DOHH2 (cell line): Measurements from ENCODE around the gene CFAP70.

ENCODE experiments used
- H3F3A ChIP-seq: fragments of 200-600 bp; sonication (generic), shearing (Covaris generic); 2 replicates; pipeline ENCODE4 v1.6.0; 2016; ENCODE audit warnings: antibody characterized with exemption, mild to moderate bottlenecking; ENCODE audit not compliant: control insufficient read depth, insufficient read depth
- H3K27ac ChIP-seq: fragments of 200-600 bp; sonication (generic); 2 replicates; pipeline ENCODE4 v1.5.1; 2014; ENCODE audit warnings: low read depth, mild to moderate bottlenecking, low read length, moderate library complexity
- H3K27me3 ChIP-seq: fragments of 200-600 bp; sonication (generic); 2 replicates; pipeline ENCODE4 v1.6.1; 2014; ENCODE audit warnings: mild to moderate bottlenecking, low read length, mixed read lengths; ENCODE audit not compliant: control insufficient read depth
- H3K36me3 ChIP-seq: fragments of 200-600 bp; sonication (generic); 2 replicates; pipeline ENCODE4 v1.6.1; 2014; ENCODE audit warnings: mild to moderate bottlenecking, low read length, moderate library complexity, mixed read lengths; ENCODE audit not compliant: control insufficient read depth
- H3K4me1 ChIP-seq: fragments of 200-600 bp; sonication (generic); 2 replicates; pipeline ENCODE4 v1.6.1; 2014; ENCODE audit warnings: mild to moderate bottlenecking, low read length, mixed read lengths; ENCODE audit not compliant: control insufficient read depth
- H3K4me2 ChIP-seq: fragments of 200-600 bp; sonication (generic); 2 replicates; pipeline ENCODE4 v1.6.0; 2014; ENCODE audit warnings: mild to moderate bottlenecking, low read length, moderate library complexity
- H3K4me3 ChIP-seq: fragments of 200-600 bp; sonication (generic); 2 replicates; pipeline ENCODE4 v1.5.1; 2014; ENCODE audit warnings: mild to moderate bottlenecking, low read length, mixed read lengths
- H3K79me2 ChIP-seq: fragments of 200-600 bp; sonication (generic); 2 replicates; pipeline ENCODE4 v1.6.1; 2014; ENCODE audit warnings: mild to moderate bottlenecking, low read length, mixed read lengths; ENCODE audit not compliant: control insufficient read depth
- H3K9me2 ChIP-seq: fragments of 200-600 bp; sonication (generic); replicated peaks from 2 replicates; pipeline ENCODE4 v1.6.1; 2014; ENCODE audit warnings: mild to moderate bottlenecking, low read length, mixed read lengths; ENCODE audit not compliant: control insufficient read depth
- H3K9me3 ChIP-seq: fragments of 200-600 bp; sonication (generic); 2 replicates; pipeline ENCODE4 v1.6.1; 2014; ENCODE audit warnings: antibody characterized with exemption, low read length, mixed read lengths; ENCODE audit not compliant: control insufficient read depth, insufficient read depth
- H4K20me1 ChIP-seq: fragments of 200-600 bp; sonication (generic); 2 replicates; pipeline ENCODE4 v1.6.0; 2014; ENCODE audit warnings: low read depth, mild to moderate bottlenecking, antibody characterized with exemption, low read length, moderate library complexity; ENCODE audit not compliant: control insufficient read depth, insufficient read depth
- CTCF ChIP-seq: fragments of 200-600 bp; sonication (generic); IDR thresholded peaks from one replicate; pipeline ENCODE4 v1.5.1; 2014; ENCODE audit warnings: antibody characterized with exemption, mild to moderate bottlenecking, low read depth, low read length; ENCODE audit not compliant: poor library complexity, severe bottlenecking
- EZH2phosphoT487 ChIP-seq: fragments of 200-600 bp; sonication (generic); IDR thresholded peaks from 2 replicates; pipeline ENCODE4 v1.6.1; 2017; ENCODE audit warnings: borderline replicate concordance, mild to moderate bottlenecking, antibody characterized with exemption, low read length, moderate library complexity, mixed read lengths

Gene CFAP70

DNA sequence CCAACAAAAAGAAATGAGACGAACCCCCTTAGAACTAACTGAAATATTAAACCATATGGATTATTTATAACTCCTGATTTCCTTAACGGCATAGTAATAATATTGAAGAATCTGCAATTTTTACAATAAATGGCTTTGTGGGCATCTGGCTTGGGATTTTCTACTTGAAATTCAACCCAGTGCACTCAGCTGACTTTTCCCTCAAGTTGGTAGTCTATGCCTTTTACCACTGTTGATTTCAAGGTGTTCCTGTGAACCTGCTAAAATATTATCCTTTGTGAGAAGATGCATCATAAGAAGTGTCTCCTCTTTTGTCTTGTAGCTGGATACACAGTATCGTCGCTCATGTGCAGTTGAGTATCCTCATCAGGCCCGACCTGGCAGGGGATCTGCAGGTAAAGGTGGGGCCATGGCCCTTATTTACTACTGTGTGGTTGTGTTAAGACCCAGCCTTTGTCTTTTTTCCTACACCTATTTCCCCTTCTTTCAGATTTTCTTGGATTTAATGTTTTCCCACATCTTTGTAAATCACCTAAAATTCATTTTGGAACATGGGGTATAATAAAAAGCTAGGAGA, 119.6 kb downstream of the CFAP70 start:
- peaks cover 7% of the 10 kb centered on the region for H3K4me1 ChIP-seq
- peaks cover 15% of the 10 kb centered on the region; the same call in 1 of the 2 replicates for H3F3A ChIP-seq
- peaks cover 20% of the 10 kb centered on the region for H3K79me2 ChIP-seq
- H3K27ac ChIP-seq = no peak overlapping the region
- peaks cover 86% of the 10 kb centered on the region for H3K36me3 ChIP-seq
- H3K9me3 ChIP-seq = no peaks in the 10 kb centered on the region
- H3K9me2 ChIP-seq = no peaks in the 10 kb centered on the region
- no peaks in the 10 kb centered on the region for H3K27me3 ChIP-seq
- peaks cover 4% of the 10 kb centered on the region; the same call in 1 of the 2 replicates for H4K20me1 ChIP-seq
- TF ChIP-seq EZH2phosphoT487 = no peak
- no peak for TF ChIP-seq CTCF
- H3K4me2 ChIP-seq = no peak overlapping the region
- no peak overlapping the region for H3K4me3 ChIP-seq

- H3K9me2 ChIP-seq = no peaks in the 10 kb centered on the region
- no peaks in the 10 kb centered on the region for H3K27me3 ChIP-seq
- peaks cover 23% of the 10 kb centered on the region; the same call in 1 of the 2 replicates for H3F3A ChIP-seq
- no peak overlapping the region for H3K4me2 ChIP-seq
- H4K20me1 ChIP-seq = no peaks in the 10 kb centered on the region
- H3K27ac ChIP-seq = no peak overlapping the region
- TF ChIP-seq EZH2phosphoT487 (no peak), CTCF (no peak)
- no peak overlapping the region for H3K4me3 ChIP-seq
- no peaks in the 10 kb centered on the region for H3K4me1 ChIP-seq
- no peaks in the 10 kb centered on the region for H3K9me3 ChIP-seq
- no peaks in the 10 kb centered on the region for H3K79me2 ChIP-seq
- peaks cover 60% of the 10 kb centered on the region for H3K36me3 ChIP-seq
Measured at GRCh38 chr10:73234695-73235094, 124.0 kb downstream of the CFAP70 start.

- no peaks in the 10 kb centered on the region for H3K4me1 ChIP-seq
- H3K27me3 ChIP-seq = no peaks in the 10 kb centered on the region
- H3K4me3 ChIP-seq = no peak overlapping the region
- H3K9me3 ChIP-seq = no peaks in the 10 kb centered on the region
- peaks cover 19% of the 10 kb centered on the region; the same call in 1 of the 2 replicates for H3F3A ChIP-seq
- H3K79me2 ChIP-seq = no peaks in the 10 kb centered on the region
- H3K9me2 ChIP-seq = no peaks in the 10 kb centered on the region
- TF ChIP-seq CTCF (no peak), EZH2phosphoT487 (no peak)
- H3K27ac ChIP-seq = no peak overlapping the region
- H3K36me3 ChIP-seq = peaks cover 52% of the 10 kb centered on the region
- no peak overlapping the region for H3K4me2 ChIP-seq
- no peaks in the 10 kb centered on the region for H4K20me1 ChIP-seq
Measured at GRCh38 chr10:73233883-73234282, 124.8 kb downstream of the CFAP70 start.
